Measurements from ENCODE around the gene STARD10. TPM values are rescaled to one million over a fixed set of nuclear protein-coding genes. Genes with fewer than 3 reads are reported as not detected.

The STARD10 gene
- total and polyA plus RNA-seq, 4 donors: 70.5 to 328 (median 232) TPM

DNA sequence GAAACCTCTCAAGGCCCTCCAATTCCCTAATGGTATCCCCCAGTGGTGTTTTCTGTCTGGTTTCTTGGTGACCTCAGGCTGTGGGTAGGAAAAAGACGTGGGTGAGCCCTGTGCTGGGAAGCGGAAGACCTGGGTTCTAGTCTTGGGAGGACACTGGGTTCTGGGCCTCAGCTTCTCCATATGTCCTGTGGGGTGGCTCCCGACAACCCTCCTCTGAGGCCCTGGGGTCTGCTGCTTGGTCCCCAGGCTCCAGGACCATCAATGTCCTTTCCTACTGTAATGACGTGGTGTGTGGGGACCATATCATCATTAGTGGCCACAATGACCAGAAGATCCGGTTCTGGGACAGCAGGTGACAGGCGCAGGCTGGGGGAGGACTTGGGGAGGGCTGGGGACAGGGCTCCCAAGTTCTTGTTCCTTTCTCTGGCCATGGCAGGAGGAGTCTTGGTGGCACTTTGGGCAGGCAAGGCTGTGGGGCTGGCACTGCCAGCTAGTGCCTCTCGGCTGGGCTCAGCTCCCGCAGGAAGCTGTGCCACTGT lies 33.2 kb upstream of the STARD10 start:
- H3K27ac ChIP-seq (ENCODE audit: low read depth in 1 of 2, low read length in 2 of 2): peak overlapping the region in 1 of 2 donors; percentile 76

GRCh38 chr11:72826191-72826941 lies 32.5 kb upstream of the STARD10 start:
- H3K36me3 ChIP-seq (ENCODE audit: control insufficient read depth in 4 of 4, insufficient read depth in 3 of 4, low read depth in 1 of 4, low read length in 3 of 4): no peaks in the 10 kb centered on the region
- 95% methylated on average over 15 of the region's 15 CpGs for WGBS
- H3K4me3 ChIP-seq (ENCODE audit: low read depth in 1 of 3, low read length in 3 of 3): no peak overlapping the region
- no peaks in the 10 kb centered on the region for H3K9me3 ChIP-seq (ENCODE audit: control insufficient read depth in 4 of 4, low read length in 3 of 4)
- peaks cover 2 to 23% (median 16%) of the 10 kb centered on the region in 4 donors for H3K4me1 ChIP-seq (ENCODE audit: control insufficient read depth in 4 of 4, insufficient read depth in 4 of 4, low read length in 3 of 4)
- H3K27ac ChIP-seq (ENCODE audit: low read depth in 1 of 2, low read length in 2 of 2): no peak overlapping the region
- peak; percentile 39 to 59 for TF ChIP-seq HNF4A (conservative IDR thresholded peaks at IDR 0.05)
- TF ChIP-seq RXRA (IDR thresholded peaks at IDR 0.05): no peak
- H3K9ac ChIP-seq (ENCODE audit: low read depth in 1 of 2, low read length in 2 of 2): no peak overlapping the region
- DNase-seq (ENCODE audit: low spot score): no peak
- H3K27me3 ChIP-seq (ENCODE audit: control insufficient read depth in 4 of 4, insufficient read depth in 4 of 4, low read length in 3 of 4): no peaks in the 10 kb centered on the region

More for the DNA sequence above, 33.2 kb upstream of the STARD10 start:
- H3K9ac ChIP-seq (ENCODE audit: low read depth in 1 of 2, low read length in 2 of 2): no peak overlapping the region
- DNase-seq (ENCODE audit: low spot score): no peak
- H3K4me1 ChIP-seq (ENCODE audit: control insufficient read depth in 4 of 4, insufficient read depth in 4 of 4, low read length in 3 of 4): peaks cover 0 to 22% (median 18%) of the 10 kb centered on the region in 4 donors
- H3K27me3 ChIP-seq (ENCODE audit: control insufficient read depth in 4 of 4, insufficient read depth in 4 of 4, low read length in 3 of 4): no peaks in the 10 kb centered on the region
- no peak overlapping the region for H3K4me3 ChIP-seq (ENCODE audit: low read depth in 1 of 3, low read length in 3 of 3)
- H3K36me3 ChIP-seq (ENCODE audit: control insufficient read depth in 4 of 4, insufficient read depth in 3 of 4, low read depth in 1 of 4, low read length in 3 of 4): no peaks in the 10 kb centered on the region
- TF ChIP-seq ATF3 (IDR thresholded peaks at IDR 0.05): no peak
- no peak for TF ChIP-seq YY1 (IDR thresholded peaks at IDR 0.05)
- no peak for TF ChIP-seq RXRA (IDR thresholded peaks at IDR 0.05)
- TF ChIP-seq, protein P1, sequence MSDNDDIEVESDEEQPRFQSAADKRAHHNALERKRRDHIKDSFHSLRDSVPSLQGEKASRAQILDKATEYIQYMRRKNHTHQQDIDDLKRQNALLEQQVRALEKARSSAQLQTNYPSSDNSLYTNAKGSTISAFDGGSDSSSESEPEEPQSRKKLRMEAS (IDR thresholded peaks at IDR 0.05): no peak
- TF ChIP-seq, protein P2, sequence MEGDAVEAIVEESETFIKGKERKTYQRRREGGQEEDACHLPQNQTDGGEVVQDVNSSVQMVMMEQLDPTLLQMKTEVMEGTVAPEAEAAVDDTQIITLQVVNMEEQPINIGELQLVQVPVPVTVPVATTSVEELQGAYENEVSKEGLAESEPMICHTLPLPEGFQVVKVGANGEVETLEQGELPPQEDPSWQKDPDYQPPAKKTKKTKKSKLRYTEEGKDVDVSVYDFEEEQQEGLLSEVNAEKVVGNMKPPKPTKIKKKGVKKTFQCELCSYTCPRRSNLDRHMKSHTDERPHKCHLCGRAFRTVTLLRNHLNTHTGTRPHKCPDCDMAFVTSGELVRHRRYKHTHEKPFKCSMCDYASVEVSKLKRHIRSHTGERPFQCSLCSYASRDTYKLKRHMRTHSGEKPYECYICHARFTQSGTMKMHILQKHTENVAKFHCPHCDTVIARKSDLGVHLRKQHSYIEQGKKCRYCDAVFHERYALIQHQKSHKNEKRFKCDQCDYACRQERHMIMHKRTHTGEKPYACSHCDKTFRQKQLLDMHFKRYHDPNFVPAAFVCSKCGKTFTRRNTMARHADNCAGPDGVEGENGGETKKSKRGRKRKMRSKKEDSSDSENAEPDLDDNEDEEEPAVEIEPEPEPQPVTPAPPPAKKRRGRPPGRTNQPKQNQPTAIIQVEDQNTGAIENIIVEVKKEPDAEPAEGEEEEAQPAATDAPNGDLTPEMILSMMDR (IDR thresholded peaks at IDR 0.05; ENCODE audit: low read depth, low read length, missing input control): no peak
- TF ChIP-seq TAF1 (conservative IDR thresholded peaks at IDR 0.05): no peak
- no peak for TF ChIP-seq FOXA1 (IDR thresholded peaks at IDR 0.05)
- no peak for TF ChIP-seq ZBTB33 (IDR thresholded peaks at IDR 0.05)
- H3K9me3 ChIP-seq (ENCODE audit: control insufficient read depth in 4 of 4, low read length in 3 of 4): no peaks in the 10 kb centered on the region
- 93% methylated on average over 8 of the region's 8 CpGs for WGBS

GRCh38 chr11:72825661-72826060 lies 31.8 kb upstream of the STARD10 start:
- Histone ChIP-seq H3K36me3 (ENCODE audit: control insufficient read depth in 4 of 4, insufficient read depth in 3 of 4, low read depth in 1 of 4, low read length in 3 of 4) (no peaks in the 10 kb centered on the region), H3K27ac (ENCODE audit: low read depth in 1 of 2, low read length in 2 of 2) (no peak overlapping the region), H3K27me3 (ENCODE audit: control insufficient read depth in 4 of 4, insufficient read depth in 4 of 4, low read length in 3 of 4) (no peaks in the 10 kb centered on the region), H3K9me3 (ENCODE audit: control insufficient read depth in 4 of 4, low read length in 3 of 4) (no peaks in the 10 kb centered on the region), H3K4me3 (ENCODE audit: low read depth in 1 of 3, low read length in 3 of 3) (no peak overlapping the region), H3K9ac (ENCODE audit: low read depth in 1 of 2, low read length in 2 of 2) (no peak overlapping the region), H3K4me1 (ENCODE audit: control insufficient read depth in 4 of 4, insufficient read depth in 4 of 4, low read length in 3 of 4) (peaks cover 3 to 28% (median 20%) of the 10 kb centered on the region in 4 donors)
- DNase-seq (ENCODE audit: low spot score): no peak
- 88% methylated on average over 4 of the region's 4 CpGs for WGBS
- TF ChIP-seq SP1 (IDR thresholded peaks at IDR 0.05) (no peak), HNF4A (conservative IDR thresholded peaks at IDR 0.05) (no peak)
